Effector CD4-positive, alpha-beta T cell (primary cell): Measurements from ENCODE around the gene TMSB10.
"Not testable (repeated sequence)": the region's sequence is repeated elsewhere in the genome, so short reads cannot be mapped to it uniquely, and the experiment has no call there.

Experiments used
- DNase-seq: peaks from one replicate; pipeline ENCODE4 v3.0.0-alpha.2; 2020

The TMSB10 gene

DNA sequence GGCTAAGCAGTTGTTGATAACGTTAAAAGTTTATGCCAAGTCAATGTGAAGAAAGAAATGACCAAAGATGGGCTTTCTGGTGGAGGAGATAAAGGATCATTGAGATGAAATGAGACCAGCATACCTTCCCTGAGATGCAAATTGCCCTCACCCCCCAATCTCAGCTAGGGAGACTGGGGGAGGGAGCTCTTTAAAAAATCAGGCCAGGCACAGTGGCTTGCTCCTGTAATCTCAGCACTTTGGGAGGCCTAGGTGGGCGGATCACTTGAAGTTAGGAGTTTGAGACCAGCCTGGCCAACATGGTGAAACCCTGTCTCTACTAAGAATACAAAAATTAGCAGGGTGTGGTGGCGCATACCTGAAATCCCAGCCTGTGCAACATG, 34.6 kb downstream of the TMSB10 start:
- DNase-seq, result no peak

DNA sequence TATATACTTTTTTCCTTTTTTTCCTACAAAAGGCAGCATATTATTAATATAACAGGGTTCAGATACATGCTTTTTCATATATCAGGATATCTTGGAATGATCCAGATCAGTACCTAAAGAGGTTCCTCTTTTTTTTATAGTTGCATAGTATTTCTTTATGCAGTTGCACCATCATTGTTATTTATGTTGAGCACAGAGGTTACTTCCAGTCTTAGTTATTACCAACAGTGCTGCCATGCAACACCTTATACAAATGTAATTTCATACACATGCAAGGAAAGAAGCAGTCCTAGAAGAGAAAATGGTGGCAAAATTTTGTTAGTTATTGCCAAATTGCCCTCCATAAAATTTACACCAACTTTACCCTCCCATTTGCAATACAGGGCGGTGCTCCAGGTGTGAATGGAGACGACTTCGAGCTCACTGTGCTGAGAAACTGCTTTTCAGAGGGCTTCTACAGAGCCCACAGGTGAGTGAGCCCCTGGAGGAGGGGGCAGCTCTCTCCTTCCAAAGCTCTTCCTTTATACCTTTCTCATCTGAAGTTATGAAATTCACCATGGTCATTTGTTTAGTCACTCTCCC, 35.5 kb downstream of the TMSB10 start:
- DNase-seq, result no peak

DNA sequence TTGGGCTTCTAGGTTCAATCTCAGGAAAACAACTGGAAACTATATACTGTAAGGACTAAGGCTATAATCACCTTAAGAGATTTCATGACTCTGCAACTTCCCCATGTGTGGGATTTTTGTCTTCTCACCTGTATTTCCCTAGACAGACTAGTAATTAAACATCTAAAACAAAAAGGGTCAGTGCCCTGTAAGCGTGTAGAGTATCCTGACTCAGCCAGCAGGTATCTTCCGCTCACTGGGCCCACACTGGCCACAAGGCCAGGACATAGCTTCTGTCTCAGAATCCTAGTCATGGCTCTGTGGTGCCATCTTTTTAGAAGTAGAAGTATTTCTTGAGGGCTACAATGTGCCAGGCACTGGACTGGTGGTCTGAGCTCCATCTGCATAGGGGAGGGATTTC, 36.7 kb downstream of the TMSB10 start:
- DNase-seq, result no peak

DNA sequence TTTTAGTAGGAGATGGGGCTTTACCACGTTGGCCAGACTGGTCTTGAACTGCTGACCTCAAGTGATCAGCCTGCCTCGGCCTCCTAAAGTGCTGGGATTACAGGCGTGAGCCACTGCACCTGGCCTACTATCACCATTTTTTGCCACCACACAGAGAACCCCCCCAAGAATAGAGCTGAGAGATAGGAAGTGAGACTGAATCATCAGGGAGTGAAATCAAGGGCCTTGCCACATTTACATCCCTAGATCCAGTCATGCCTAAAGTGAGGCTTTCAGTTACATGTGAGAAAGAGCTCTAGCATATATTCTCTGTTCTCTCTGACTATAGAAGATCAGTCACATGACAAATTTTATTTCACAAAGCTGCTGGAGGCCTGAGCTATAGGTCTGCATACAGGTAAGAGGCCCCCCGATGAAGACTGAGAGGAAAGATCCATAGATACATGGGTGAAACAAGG, 37.5 kb downstream of the TMSB10 start:
- no peak for DNase-seq

- no peak for DNase-seq
Measured at GRCh38 chr2:84944295-84944909, 38.9 kb downstream of the TMSB10 start.

DNA sequence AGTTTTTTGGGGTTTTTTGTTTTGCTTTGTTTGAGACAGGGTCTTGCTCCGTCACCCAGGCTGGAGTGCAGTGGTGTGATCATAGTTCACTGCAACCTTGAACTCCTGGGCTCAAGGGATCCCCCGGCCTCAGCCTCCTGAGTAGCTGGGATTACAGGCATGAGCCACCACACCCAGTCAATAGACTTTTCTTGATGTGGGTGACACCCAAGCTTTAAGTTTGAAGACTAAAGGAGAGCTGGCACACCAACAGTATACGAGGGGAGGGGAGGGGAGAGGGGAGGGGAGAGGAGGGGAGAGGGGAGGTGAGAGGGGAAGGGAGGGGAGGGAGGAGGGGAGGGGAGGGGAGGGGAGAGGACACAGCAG, 40.4 kb downstream of the TMSB10 start:
- DNase-seq, result not testable (repeated sequence)

DNA sequence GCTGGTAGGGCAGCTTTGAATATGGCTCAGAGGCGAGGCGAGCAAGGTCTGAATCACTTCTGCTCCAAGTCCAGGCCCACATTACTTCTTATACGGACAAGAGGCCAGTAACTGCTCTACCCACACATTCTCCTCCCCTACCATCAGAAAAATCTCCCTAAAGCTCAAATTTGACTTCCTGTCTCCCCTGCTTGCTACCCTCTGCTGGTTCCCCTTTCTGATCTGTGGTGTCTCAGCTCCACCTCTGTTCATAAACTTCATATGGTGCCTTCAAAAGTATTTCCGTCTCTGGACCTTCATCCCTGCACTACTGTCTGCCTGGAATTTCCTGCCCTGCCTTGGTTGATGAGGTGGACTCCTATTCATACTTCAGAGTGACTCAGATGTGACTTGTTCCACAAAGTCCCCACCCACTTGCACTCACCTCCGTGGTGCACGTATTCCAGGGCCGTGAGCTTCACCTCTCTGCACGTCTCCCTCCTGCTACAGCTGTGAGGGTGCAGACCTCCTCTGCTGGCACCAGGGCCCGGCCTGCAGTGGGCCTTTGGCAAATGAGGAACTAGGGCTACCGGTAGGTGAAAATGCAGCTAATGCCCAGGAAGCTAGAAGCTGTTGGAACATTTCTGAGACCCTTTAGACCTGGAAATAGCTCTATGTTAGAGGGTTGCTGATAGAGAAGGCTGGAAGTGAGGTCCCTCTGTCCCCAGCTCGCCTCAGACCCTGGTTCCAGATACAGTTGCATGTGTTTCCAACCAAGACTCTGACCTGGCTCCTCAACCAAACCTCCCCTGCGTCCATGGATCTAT, 41.0 kb downstream of the TMSB10 start:
- peak; percentile 30 for DNase-seq

GRCh38 chr2:84947010-84947593, 41.6 kb downstream of the TMSB10 start:
- DNase-seq, result no peak

GRCh38 chr2:84953535-84953934, 48.1 kb downstream of the TMSB10 start:
- DNase-seq, result no peak

DNA sequence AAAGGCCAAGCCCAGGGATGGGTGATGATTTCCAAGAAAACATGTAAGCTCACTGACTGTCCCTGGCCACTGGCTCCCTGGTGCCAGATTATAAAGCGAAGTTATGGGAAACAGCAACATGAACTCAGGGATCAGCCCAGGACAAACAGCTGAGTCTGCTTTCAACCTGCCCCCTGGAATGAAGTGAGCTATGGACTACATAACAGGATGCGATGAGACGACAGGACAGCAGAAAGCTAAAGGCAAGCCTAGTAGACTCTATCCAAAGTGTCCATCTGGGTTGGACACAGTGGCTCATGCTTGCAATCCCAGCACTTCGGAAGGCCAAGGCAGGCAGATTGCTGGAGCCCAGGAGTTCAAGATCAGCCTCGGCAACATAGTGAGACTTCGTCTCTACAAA, 48.9 kb downstream of the TMSB10 start:
- no peak for DNase-seq
